Activated T-helper 2 cell treated with anti-CD3 and anti-CD28 coated beads, Interferon-gamma antibody, Interleukin-2, Interleukin-4, amounts not matched to agents 10 μg/mL and 5 μg/mL and 100 μg/mL, durations not matched to agents 14 hours and 24 hours and 36 hours (primary cell): ENCODE data around the gene KRTAP3-1. TPM values are rescaled to one million over a fixed set of nuclear protein-coding genes. Genes with fewer than 3 reads are reported as not detected.

ENCODE experiments used
- DNase-seq: peaks from one replicate; pipeline ENCODE4 v3.0.0; 2021; ENCODE audit warnings: low spot score
- H3K27ac Mint-ChIP-seq: one replicate; pipeline ENCODE4 v1.8.0; 2021; ENCODE audit warnings: mixed read lengths
- H3K27me3 Mint-ChIP-seq: one replicate; pipeline ENCODE4 v1.8.0; 2021; ENCODE audit warnings: low read depth, mixed read lengths
- H3K36me3 Mint-ChIP-seq: one replicate; pipeline ENCODE4 v1.8.0; 2021; ENCODE audit warnings: low read depth, mixed read lengths
- H3K4me1 Mint-ChIP-seq: one replicate; pipeline ENCODE4 v1.8.0; 2021; ENCODE audit warnings: low read depth, mixed read lengths
- H3K4me3 Mint-ChIP-seq: one replicate; pipeline ENCODE4 v1.8.0; 2021; ENCODE audit warnings: low read depth, mild to moderate bottlenecking, moderate library complexity, mixed read lengths
- H3K9me3 Mint-ChIP-seq: one replicate; pipeline ENCODE4 v1.8.0; 2021; ENCODE audit warnings: mixed read lengths
- intact Hi-C: fragments of 100-400 bp; cut with micrococcal nuclease; formaldehyde crosslinking; loops from one replicate; pipeline ENCODE4 v1.15.1; 2023
- total RNA-seq: library from RNA; stranded (reverse); gene quantifications from 2 replicates; pipeline ENCODE4 v1.2.3, GENCODE V29; 2022

KRTAP3-1 gene
- total RNA-seq, 1 donor from 2014 or later = not detected

DNA sequence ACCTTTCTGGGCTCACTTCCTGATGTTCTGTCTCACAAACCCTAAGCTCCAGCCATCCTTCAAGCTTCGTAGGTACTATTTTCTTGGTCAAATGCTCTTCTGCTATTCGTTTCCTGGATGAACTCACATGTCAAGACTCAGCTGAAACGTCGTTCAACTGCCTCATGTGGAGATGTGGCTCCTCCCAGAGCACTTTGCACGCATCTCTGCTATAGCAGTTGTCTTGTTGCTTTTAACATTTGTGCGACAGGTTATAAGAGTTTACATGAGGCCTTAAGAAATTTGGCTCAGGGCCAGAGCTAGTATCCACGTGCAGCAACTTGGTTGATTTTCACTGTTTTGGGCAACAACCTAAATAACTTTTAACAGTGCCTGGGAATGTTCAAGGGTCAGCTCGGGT lies 22.0 kb downstream of the KRTAP3-1 start:
- H3K27me3 Mint-ChIP-seq = peaks cover 13% of the 10 kb centered on the region
- no peak overlapping the region for H3K27ac Mint-ChIP-seq
- DNase-seq = no peak
- no peaks in the 10 kb centered on the region for H3K36me3 Mint-ChIP-seq
- no peaks in the 10 kb centered on the region for H3K4me1 Mint-ChIP-seq
- H3K9me3 Mint-ChIP-seq = no peaks in the 10 kb centered on the region
- no peak overlapping the region for H3K4me3 Mint-ChIP-seq
- intact Hi-C loops = no loop called here

DNA sequence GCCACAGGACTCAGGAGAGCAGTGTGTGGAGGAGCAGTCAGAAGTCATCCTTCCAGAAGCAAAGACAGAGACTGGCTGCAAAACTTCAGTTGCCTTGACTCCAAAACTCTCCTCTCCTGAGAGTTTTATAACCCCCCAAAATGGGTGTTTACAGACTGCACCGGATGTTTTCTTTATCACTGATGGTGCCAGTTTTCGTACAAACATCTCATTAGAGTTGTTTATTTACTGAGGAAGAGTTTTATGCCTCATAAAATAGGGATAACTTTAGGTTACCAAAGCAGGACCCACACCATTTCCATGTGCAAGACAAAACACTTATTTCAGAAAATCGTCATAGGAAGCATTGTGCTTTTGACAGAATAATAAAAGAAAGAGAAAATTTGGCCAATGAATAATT lies 24.7 kb downstream of the KRTAP3-1 start, which contains the start of gene KRT40:
TSS of gene KRT40 (minus strand) at position 101 of the 400 bp plus-strand sequence. CDS start at position 48, 53 bp downstream.
- Mint-ChIP-seq H3K27ac (no peak within 1 kb of the TSS), H3K27me3 (peaks cover 11% of the 10 kb centered on the region)

GRCh38 chr17:40981115-40981514 lies 27.8 kb downstream of the KRTAP3-1 start:
- Mint-ChIP-seq H3K27me3 (peaks cover 3% of the 10 kb centered on the region), H3K36me3 (no peaks in the 10 kb centered on the region), H3K4me1 (no peaks in the 10 kb centered on the region), H3K9me3 (no peaks in the 10 kb centered on the region), H3K27ac (no peak overlapping the region), H3K4me3 (no peak overlapping the region)
- DNase-seq = no peak
- intact Hi-C loops = no loop called here

More for the DNA sequence above, 24.7 kb downstream of the KRTAP3-1 start, which contains the start of gene KRT40:
- intact Hi-C loops = no loop called here
- Mint-ChIP-seq H3K4me1 (no peaks in the 10 kb centered on the region), H3K36me3 (no peaks in the 10 kb centered on the region), H3K9me3 (no peaks in the 10 kb centered on the region), H3K4me3 (no peak within 1 kb of the TSS)
- DNase-seq = no peak

- H3K4me1 Mint-ChIP-seq = no peaks in the 10 kb centered on the region
- H3K27me3 Mint-ChIP-seq = peaks cover 4% of the 10 kb centered on the region
- intact Hi-C loops = no loop called here
- H3K4me3 Mint-ChIP-seq = no peak overlapping the region
- DNase-seq = no peak
- no peaks in the 10 kb centered on the region for H3K9me3 Mint-ChIP-seq
- no peaks in the 10 kb centered on the region for H3K36me3 Mint-ChIP-seq
- no peak overlapping the region for H3K27ac Mint-ChIP-seq
Observed at GRCh38 chr17:40980596-40980995, 28.3 kb downstream of the KRTAP3-1 start.

GRCh38 chr17:40980117-40980516 lies 28.8 kb downstream of the KRTAP3-1 start:
- H3K4me1 Mint-ChIP-seq = no peaks in the 10 kb centered on the region
- peaks cover 8% of the 10 kb centered on the region for H3K27me3 Mint-ChIP-seq
- no peak overlapping the region for H3K4me3 Mint-ChIP-seq
- intact Hi-C loops = no loop called here
- no peak overlapping the region for H3K27ac Mint-ChIP-seq
- no peaks in the 10 kb centered on the region for H3K9me3 Mint-ChIP-seq
- H3K36me3 Mint-ChIP-seq = no peaks in the 10 kb centered on the region
- no peak for DNase-seq

GRCh38 chr17:40978575-40979151 lies 30.3 kb downstream of the KRTAP3-1 start:
- intact Hi-C loops = no loop called here
- Mint-ChIP-seq H3K27ac (no peak overlapping the region), H3K9me3 (no peaks in the 10 kb centered on the region), H3K4me1 (no peaks in the 10 kb centered on the region), H3K4me3 (no peak overlapping the region), H3K27me3 (peaks cover 8% of the 10 kb centered on the region), H3K36me3 (no peaks in the 10 kb centered on the region)
- DNase-seq = no peak

DNA sequence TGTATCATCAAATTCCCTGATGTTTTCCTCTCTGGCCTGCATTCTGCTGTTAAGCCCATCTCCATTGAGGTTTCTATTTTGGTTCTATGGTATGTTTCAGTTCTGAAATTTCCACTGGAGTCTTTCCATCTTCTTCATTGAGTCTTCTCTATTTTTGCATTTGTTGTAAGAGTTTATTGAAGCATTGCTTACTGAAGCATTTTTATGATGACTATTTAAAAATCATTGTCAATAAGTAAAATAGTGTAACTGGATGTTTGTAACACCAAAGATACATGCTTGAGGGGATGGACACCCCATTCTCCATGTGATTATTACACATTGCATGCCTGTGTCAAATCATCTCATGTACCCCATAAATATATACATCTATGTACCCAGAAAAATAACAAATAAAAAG lies 33.4 kb downstream of the KRTAP3-1 start:
- intact Hi-C loops = no loop called here
- H3K27me3 Mint-ChIP-seq = peaks cover 22% of the 10 kb centered on the region
- no peak for DNase-seq

DNA sequence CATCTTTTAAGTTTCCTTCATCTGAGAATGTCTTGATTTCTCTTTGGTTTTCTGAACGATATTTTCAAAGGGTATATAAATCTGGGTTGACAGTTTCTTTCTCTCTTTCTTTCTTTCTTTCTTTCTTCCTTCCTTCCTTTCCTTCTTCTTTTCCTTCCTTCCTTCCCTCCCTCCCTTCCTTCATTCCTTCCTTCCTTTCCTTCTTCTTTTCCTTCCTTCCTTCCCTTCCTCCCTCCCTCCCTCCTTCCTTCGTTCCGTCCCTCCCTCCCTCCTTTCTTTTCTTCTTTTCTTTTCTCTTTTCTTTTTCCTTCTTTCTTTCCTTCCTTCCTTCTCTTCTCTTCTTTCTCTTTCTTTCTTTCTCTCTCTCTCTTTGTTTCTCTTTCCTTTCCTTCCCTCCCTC lies 34.6 kb downstream of the KRTAP3-1 start:
- Mint-ChIP-seq H3K9me3 (no peaks in the 10 kb centered on the region), H3K36me3 (no peaks in the 10 kb centered on the region), H3K27ac (no peak overlapping the region), H3K4me3 (no peak overlapping the region), H3K27me3 (peaks cover 27% of the 10 kb centered on the region), H3K4me1 (no peaks in the 10 kb centered on the region)
- intact Hi-C loops = no loop called here
- DNase-seq = no peak

More for the DNA sequence above, 33.4 kb downstream of the KRTAP3-1 start:
- no peak overlapping the region for H3K27ac Mint-ChIP-seq
- H3K4me3 Mint-ChIP-seq = no peak overlapping the region
- no peaks in the 10 kb centered on the region for H3K9me3 Mint-ChIP-seq
- no peaks in the 10 kb centered on the region for H3K36me3 Mint-ChIP-seq
- no peaks in the 10 kb centered on the region for H3K4me1 Mint-ChIP-seq

DNA sequence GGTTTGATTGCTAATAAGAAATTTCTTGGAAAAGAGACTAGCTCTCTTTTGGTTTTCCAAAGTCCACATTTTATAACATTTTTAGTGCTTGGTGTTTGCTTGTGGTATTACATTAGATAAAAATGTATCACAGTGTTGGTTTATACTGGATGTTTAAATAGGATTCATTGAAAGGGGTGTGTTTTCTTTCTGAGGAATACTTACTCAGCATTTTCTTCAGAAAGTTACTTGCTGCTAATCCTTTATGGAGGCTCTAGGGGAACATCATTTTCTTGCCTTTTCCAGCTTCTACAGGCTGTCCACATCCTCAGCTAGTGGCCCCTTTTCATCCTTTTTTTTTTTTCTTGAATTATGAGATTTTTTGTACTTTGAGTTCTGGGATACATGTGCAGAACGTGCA lies 41.3 kb downstream of the KRTAP3-1 start:
- DNase-seq = no peak
- no peaks in the 10 kb centered on the region for H3K9me3 Mint-ChIP-seq
- H3K36me3 Mint-ChIP-seq = no peaks in the 10 kb centered on the region
- H3K27me3 Mint-ChIP-seq = peaks cover 22% of the 10 kb centered on the region
- H3K27ac Mint-ChIP-seq = no peak overlapping the region
- H3K4me1 Mint-ChIP-seq = no peaks in the 10 kb centered on the region
- H3K4me3 Mint-ChIP-seq = no peak overlapping the region
- intact Hi-C loops = no loop called here

DNA sequence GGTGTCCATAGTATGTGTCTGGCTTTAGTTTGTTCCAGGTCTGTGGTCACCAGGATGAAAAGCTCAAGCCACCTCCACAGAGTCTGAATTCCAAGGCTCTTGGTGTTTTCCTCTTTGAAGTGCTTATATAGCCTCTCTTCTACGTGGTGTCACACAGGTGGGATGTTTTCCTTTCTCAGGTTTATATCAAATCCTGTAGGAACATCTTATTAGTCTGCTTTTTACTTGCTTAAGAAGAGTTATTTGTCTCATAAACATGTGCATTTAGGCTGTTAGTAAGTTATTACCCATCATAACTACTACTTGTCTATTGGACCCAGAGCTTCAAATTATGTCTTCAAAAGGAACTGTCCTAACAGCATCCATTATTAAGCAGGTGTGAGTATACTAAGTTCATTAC lies 42.1 kb downstream of the KRTAP3-1 start, which contains the start of gene KRT39:
TSS of gene KRT39 (minus strand) at position 101 of the 400 bp plus-strand sequence. CDS start at position 9, 92 bp downstream.
- intact Hi-C loops = no loop called here
- Mint-ChIP-seq H3K9me3 (no peaks in the 10 kb centered on the region), H3K27me3 (peaks cover 16% of the 10 kb centered on the region), H3K27ac (no peak within 1 kb of the TSS), H3K4me1 (no peaks in the 10 kb centered on the region), H3K4me3 (no peak within 1 kb of the TSS), H3K36me3 (no peaks in the 10 kb centered on the region)
- no peak for DNase-seq

DNA sequence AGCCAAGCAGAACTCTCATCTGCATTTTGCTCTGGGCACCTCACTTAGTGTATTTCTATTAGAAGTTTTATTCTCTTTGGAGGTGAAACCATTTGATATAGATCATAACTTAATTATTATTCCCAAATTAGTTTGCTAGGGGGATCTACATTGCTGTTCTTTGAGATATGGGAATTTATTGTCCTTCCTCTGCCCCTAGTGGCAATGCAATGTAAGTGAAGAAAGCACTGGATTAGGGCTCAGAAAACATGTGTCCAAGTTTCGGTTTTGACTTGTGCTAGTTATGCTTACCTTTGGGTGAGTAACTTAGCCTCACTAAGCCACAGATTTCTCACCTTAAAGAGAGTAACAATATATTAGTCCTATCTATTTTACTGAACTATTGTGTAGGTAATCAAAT lies 45.1 kb downstream of the KRTAP3-1 start:
- intact Hi-C loops = no loop called here
- Mint-ChIP-seq H3K27me3 (peaks cover 10% of the 10 kb centered on the region), H3K4me1 (peaks cover 4% of the 10 kb centered on the region), H3K9me3 (no peaks in the 10 kb centered on the region), H3K36me3 (no peaks in the 10 kb centered on the region), H3K27ac (no peak overlapping the region), H3K4me3 (no peak overlapping the region)
- no peak for DNase-seq

- Mint-ChIP-seq H3K27me3 (peaks cover 5% of the 10 kb centered on the region), H3K36me3 (no peaks in the 10 kb centered on the region), H3K4me1 (peaks cover 4% of the 10 kb centered on the region), H3K27ac (no peak overlapping the region), H3K9me3 (no peaks in the 10 kb centered on the region), H3K4me3 (no peak overlapping the region)
- no peak for DNase-seq
- intact Hi-C loops = no loop called here
Observed at GRCh38 chr17:40962059-40962561, 46.8 kb downstream of the KRTAP3-1 start.

- H3K27me3 Mint-ChIP-seq = peaks cover 9% of the 10 kb centered on the region
- H3K4me3 Mint-ChIP-seq = no peak overlapping the region
- H3K9me3 Mint-ChIP-seq = no peaks in the 10 kb centered on the region
- H3K27ac Mint-ChIP-seq = no peak overlapping the region
- DNase-seq = no peak
- no peaks in the 10 kb centered on the region for H3K36me3 Mint-ChIP-seq
- intact Hi-C loops = no loop called here
- peaks cover 4% of the 10 kb centered on the region for H3K4me1 Mint-ChIP-seq
Observed at GRCh38 chr17:40961591-40961990, 47.3 kb downstream of the KRTAP3-1 start.
